Fibroblast of villous mesenchyme (primary cell): ENCODE results near the gene BPIFB4. TPM values are rescaled to one million over a fixed set of nuclear protein-coding genes. Genes with fewer than 3 reads are reported as not detected.

Source experiments
- DNase-seq: peaks from one replicate; pipeline ENCODE4 v3.0.0-alpha.2; 2010; ENCODE audit warnings: low read depth
- H3K4me3 ChIP-seq: 2 replicates; pipeline ENCODE4 v1.5.1; 2011; ENCODE audit warnings: low read depth, mild to moderate bottlenecking, low read length
- CTCF ChIP-seq: IDR thresholded peaks from 2 replicates; pipeline ENCODE4 v1.5.1; 2012; ENCODE audit warnings: low read depth, mild to moderate bottlenecking, low read length; ENCODE audit not compliant: insufficient read depth
- total RNA-seq: library from RNA; depleted of rRNA; stranded (reverse); fragments of >200 nt; gene quantifications from 2 replicates; pipeline ENCODE4 v1.2.3, GENCODE V29; 2012

BPIFB4 gene
- total RNA-seq, 1 donor = not detected

GRCh38 chr20:33124994-33125393 is 45.6 kb downstream of the BPIFB4 start:
- no peak overlapping the region for H3K4me3 ChIP-seq
- DNase-seq = no peak
- TF ChIP-seq CTCF = no peak

- DNase-seq = no peak
- no peak for TF ChIP-seq CTCF
Measured at GRCh38 chr20:33125983-33126382, 46.5 kb downstream of the BPIFB4 start.

GRCh38 chr20:33127422-33128097 is 48.1 kb downstream of the BPIFB4 start:
- no peak overlapping the region for H3K4me3 ChIP-seq
- no peak for DNase-seq
- no peak for TF ChIP-seq CTCF

More at GRCh38 chr20:33125983-33126382, 46.5 kb downstream of the BPIFB4 start:
- H3K4me3 ChIP-seq = no peak overlapping the region

- no peak for TF ChIP-seq CTCF
- no peak for DNase-seq
- H3K4me3 ChIP-seq = no peak overlapping the region
Measured at GRCh38 chr20:33130568-33131061, 51.2 kb downstream of the BPIFB4 start.

- no peak overlapping the region for H3K4me3 ChIP-seq
- DNase-seq = no peak
- TF ChIP-seq CTCF = no peak
Measured at GRCh38 chr20:33131949-33132473, 52.6 kb downstream of the BPIFB4 start.

GRCh38 chr20:33132513-33133372 is 53.3 kb downstream of the BPIFB4 start:
- H3K4me3 ChIP-seq = no peak overlapping the region
- DNase-seq = no peak
- TF ChIP-seq CTCF = no peak
